HG03571 (cell line): ENCODE results near the gene MMRN2.
"Not testable (repeated sequence)": the region's sequence is repeated elsewhere in the genome, so short reads cannot be mapped to it uniquely, and the experiment has no call there.

ENCODE experiments used
- ATAC-seq: cut with Tn5 transposase; IDR thresholded peaks from one replicate; pipeline ENCODE4 v1.9.1; 2021; ENCODE audit not compliant: unreplicated experiment

MMRN2 gene

GRCh38 chr10:86958116-86958900, 893 bp upstream of the MMRN2 start, which contains the start of gene SNCG:
Gene SNCG (plus strand): TSS chr10:86958599. CDS start chr10:86958698, 99 bp downstream.
- ATAC-seq: no peak

DNA sequence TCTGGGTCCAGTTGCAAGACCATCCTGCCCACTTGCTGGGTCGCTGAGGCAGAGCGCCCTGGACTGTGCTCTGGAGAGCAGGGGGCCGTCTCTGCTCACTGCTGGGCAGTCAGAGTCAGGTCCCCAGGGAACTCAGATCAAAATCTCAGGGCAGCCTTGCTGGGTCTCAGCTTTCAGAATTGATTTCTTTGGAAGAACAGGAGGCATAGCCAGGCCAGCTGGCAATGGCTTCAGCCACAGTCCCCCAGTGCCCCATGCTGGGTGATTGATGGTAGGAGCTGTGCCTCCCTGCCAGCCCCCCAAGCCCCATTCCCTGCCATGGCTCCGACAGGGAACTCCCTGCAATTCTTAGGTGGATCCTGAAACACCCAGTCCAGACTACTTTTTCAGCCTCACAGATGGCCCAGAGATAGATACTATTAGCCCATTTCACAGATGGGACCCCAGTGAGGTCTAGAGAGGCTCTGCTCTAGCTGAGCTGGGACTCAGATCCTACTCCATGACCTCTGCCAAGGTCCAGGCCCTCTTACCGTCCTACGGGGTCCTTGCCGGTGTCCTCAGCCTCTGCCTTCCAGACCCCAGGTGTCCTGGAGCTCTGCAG, 467 bp downstream of the MMRN2 start:
- no peak for ATAC-seq

- no peak for ATAC-seq
Measured at GRCh38 chr10:86956195-86956847, 1.1 kb downstream of the MMRN2 start.

- ATAC-seq: no peak
Measured at GRCh38 chr10:86955501-86956194, 1.8 kb downstream of the MMRN2 start.

GRCh38 chr10:86954681-86955500, 2.5 kb downstream of the MMRN2 start:
- ATAC-seq: no peak

DNA sequence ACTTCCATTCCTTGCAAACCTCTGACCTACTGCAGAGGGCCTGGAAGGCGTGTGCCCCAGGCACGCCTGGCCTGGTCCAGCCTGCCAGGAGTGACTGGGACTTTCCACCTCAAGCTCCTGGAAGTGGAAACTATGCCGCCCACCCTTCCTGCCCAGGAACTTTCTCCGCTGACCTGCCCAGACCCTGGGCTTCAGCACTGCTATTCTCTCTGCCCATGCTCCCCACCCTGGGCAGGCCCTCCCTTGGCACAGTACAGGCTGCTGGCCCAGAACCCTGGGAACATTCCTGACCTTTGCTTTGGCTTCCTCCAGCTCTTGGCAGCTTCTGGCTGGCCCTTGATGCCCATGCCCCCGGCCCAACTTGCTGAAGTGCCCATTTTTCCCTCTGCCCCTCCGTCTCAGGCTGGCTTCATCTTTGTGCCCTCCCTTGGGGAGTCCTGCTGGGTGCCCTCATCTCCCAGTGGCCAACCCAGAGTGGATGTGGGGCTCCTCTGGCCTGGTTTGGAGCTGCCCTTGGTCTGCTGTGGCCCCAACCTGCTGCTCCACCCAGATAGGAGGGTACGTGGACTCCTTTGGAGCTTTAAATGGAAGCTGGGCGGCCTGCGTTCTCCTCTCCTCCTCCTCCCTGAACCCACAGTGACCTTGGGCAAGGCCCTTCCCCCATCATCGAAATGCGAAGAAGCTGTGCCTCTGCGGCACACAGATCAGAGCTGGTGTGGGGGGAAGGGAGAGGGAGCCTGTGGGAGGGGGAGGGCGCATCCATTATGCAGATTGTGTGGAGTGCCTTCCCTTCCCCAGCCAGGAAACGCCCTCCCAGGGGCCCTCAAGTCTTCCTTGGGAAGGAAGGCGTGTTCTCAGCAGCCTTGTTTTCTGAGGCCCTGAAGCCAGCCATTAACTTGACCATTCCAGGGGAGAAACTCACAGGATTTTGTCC, 3.4 kb downstream of the MMRN2 start:
- ATAC-seq: no peak

GRCh38 chr10:86952697-86953096, 4.7 kb downstream of the MMRN2 start:
- ATAC-seq: not testable (repeated sequence)

DNA sequence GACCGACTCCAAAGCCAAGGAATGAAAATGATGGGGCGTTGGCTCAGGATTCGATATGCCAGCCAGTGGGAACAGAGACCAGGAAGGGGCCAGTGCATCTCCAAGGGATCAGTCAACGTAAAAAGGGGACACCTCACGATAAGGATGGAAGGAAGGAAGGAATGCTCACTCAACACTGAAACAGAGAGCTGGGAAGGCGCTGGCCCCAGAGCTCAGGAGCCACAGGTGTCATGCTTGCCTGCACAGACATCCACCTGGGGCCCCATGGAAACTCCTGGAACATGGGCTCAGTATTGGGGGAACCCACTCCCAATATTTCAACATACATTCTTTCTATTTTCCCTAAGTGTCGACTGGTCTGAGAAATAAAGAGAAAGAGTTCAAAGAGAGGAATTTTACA, 5.3 kb downstream of the MMRN2 start:
- ATAC-seq: no peak

- no peak for ATAC-seq
Measured at GRCh38 chr10:86951184-86951761, 6.1 kb downstream of the MMRN2 start.

- no peak for ATAC-seq
Measured at GRCh38 chr10:86950349-86950748, 7.1 kb downstream of the MMRN2 start.

- ATAC-seq: not testable (repeated sequence)
Measured at GRCh38 chr10:86947806-86948205, 9.6 kb downstream of the MMRN2 start.

- no peak for ATAC-seq
Measured at GRCh38 chr10:86946213-86947155, 10.9 kb downstream of the MMRN2 start.

DNA sequence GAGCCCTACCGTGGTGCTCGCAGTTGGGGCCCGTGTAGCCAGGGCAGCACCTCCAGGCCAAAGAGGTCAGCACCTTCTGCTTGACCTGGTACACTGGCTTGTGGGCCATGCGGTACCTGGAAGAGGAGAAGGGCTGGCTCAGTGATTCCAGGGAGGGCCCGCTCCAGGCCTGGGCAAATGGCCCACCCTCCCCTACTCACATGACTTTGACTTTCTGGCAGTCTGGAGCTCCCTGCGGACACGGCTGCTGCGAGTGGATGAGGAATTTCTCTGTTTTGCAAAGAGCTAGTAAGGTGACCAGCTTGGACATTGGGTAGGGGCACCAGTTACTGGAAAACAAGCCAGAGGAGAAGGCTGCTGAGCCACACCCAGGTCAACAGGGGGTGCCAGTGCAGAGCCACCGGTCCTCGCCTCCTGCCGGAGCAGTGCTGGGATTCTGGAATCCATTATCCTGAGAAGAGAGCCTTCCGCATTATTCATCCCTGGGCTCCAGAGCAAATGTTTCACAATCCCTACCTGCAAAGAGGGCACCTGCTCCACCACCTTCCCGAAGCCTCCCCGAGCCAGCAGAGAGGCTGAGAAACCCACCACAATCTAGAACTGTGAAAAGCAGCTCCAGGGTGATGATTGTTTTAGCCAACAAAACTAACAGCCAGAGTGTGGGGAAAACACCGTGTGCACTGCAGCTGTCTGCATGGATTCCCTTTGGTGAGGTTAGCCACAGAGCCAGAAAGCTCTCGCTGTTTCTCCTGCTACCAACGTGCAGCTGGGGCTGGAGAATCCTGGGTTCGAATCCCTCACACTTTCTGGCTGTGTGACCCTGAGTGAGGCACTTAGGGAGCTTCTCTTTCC, 11.8 kb downstream of the MMRN2 start:
- no peak for ATAC-seq

DNA sequence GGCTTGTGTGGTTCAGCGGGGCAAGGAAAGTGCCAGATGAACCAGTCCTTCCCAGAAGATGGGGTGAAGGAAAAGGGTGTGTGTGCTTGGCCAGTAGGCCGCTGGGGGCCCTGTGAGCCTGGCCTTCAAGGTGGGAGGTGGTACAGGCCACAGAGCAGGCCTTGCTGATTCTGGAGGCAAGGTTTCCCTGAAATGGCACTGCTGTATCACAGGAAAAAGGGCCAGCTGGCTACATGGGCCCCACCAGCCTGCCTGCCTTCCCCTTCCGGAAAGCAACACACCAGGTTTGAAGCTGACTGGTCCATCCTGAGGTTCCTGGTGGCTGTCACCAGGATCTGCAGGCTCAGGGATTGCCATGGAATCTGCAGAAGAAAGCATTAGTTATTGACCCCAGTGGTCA, 12.5 kb downstream of the MMRN2 start:
- no peak for ATAC-seq

- ATAC-seq: no peak
Measured at GRCh38 chr10:86944471-86944870, 12.9 kb downstream of the MMRN2 start.

GRCh38 chr10:86944031-86944419, 13.4 kb downstream of the MMRN2 start:
- ATAC-seq: no peak
